WTC11 (cell line): Measurements from ENCODE around the gene NUDT8. TPM values are rescaled to one million over a fixed set of nuclear protein-coding genes. Genes with fewer than 3 reads are reported as not detected.
A peak's percentile ranks its signal among the peaks of the same experiment; 100 is the strongest.

ENCODE experiments used
- ATAC-seq: fragments of 200-7000 bp; cut with Tn5 transposase; 2 replicates; pipeline ENCODE4 v1.10.0; 2021; ENCODE audit warnings: mild to moderate bottlenecking, moderate library complexity
- CTCF ChIA-PET: fragments of 300-600 bp; sonication (Branson Sonifier 250); formaldehyde crosslinking; loops from one replicate; lab custom pipeline; 2021; ENCODE audit warnings: antibody characterized with exemption; lab: Charles Lee
- POLR2A ChIA-PET: fragments of 350-600 bp; sonication (Branson Sonifier 250); formaldehyde crosslinking; loops from one replicate; lab custom pipeline; 2021; ENCODE audit warnings: antibody characterized with exemption; lab: Charles Lee
- DNase-seq: peaks from one replicate; pipeline ENCODE4 v3.0.0; 2021; ENCODE audit warnings: low spot score
- H3K27ac Mint-ChIP-seq: 2 replicates; pipeline ENCODE4 v1.8.0; 2021; ENCODE audit warnings: mixed read lengths
- H3K27me3 Mint-ChIP-seq: 2 replicates; pipeline ENCODE4 v1.8.0; 2021; ENCODE audit warnings: low read depth, mild to moderate bottlenecking, moderate library complexity, mixed read lengths
- H3K36me3 Mint-ChIP-seq: 2 replicates; pipeline ENCODE4 v1.8.0; 2021; ENCODE audit warnings: mixed read lengths
- H3K4me1 Mint-ChIP-seq: 2 replicates; pipeline ENCODE4 v1.8.0; 2022; ENCODE audit warnings: mixed read lengths
- H3K4me3 Mint-ChIP-seq: 2 replicates; pipeline ENCODE4 v1.8.0; 2021; ENCODE audit warnings: mild to moderate bottlenecking, moderate library complexity, mixed read lengths
- H3K9me3 Mint-ChIP-seq: 2 replicates; pipeline ENCODE4 v1.8.0; 2021; ENCODE audit warnings: mixed read lengths
- AR ChIP-seq: fragments of 250-450 bp; sonication (Bioruptor Pico); IDR thresholded peaks from 2 replicates; pipeline ENCODE4 v1.9.0; 2021; ENCODE audit warnings: mild to moderate bottlenecking
- CTCF ChIP-seq: fragments of 200-600 bp; IDR thresholded peaks from 2 replicates; pipeline ENCODE4 v1.8.0; 2022; ENCODE audit warnings: antibody characterized with exemption
- ELF4 ChIP-seq: sonication (generic); formaldehyde crosslinking; IDR thresholded peaks from 2 replicates; pipeline ENCODE4 v1.8.1; 2022; ENCODE audit warnings: low read depth, mild to moderate bottlenecking, moderate library complexity, missing genetic modification reagents
- FOXJ3 ChIP-seq: sonication (generic); formaldehyde crosslinking; IDR thresholded peaks from 2 replicates; pipeline ENCODE4 v1.9.0; 2021; ENCODE audit warnings: missing genetic modification reagents, mild to moderate bottlenecking, borderline replicate concordance
- GABPB1 ChIP-seq: sonication (generic); formaldehyde crosslinking; IDR thresholded peaks from 2 replicates; pipeline ENCODE4 v1.8.1; 2023; ENCODE audit warnings: mild to moderate bottlenecking, missing genetic modification reagents
- HMGA2 ChIP-seq: fragments of 250-450 bp; sonication (Bioruptor Pico); IDR thresholded peaks from 2 replicates; pipeline ENCODE4 v1.4.0; 2021; ENCODE audit warnings: mild to moderate bottlenecking, moderate library complexity
- IRF1 ChIP-seq: sonication (generic); formaldehyde crosslinking; IDR thresholded peaks from 2 replicates; pipeline ENCODE4 v1.8.0; 2023; ENCODE audit warnings: missing genetic modification reagents
- IRF2 ChIP-seq: sonication (generic); formaldehyde crosslinking; IDR thresholded peaks from 2 replicates; pipeline ENCODE4 v1.8.0; 2022; ENCODE audit warnings: low read depth, missing genetic modification reagents, borderline replicate concordance
- JAZF1 ChIP-seq: fragments of 250-450 bp; sonication (Bioruptor Pico); IDR thresholded peaks from 2 replicates; pipeline ENCODE4 v1.9.0; 2021; ENCODE audit warnings: moderate library complexity, mild to moderate bottlenecking, inconsistent platforms
- KAT7 ChIP-seq: sonication (generic); formaldehyde crosslinking; IDR thresholded peaks from 2 replicates; pipeline ENCODE4 v1.8.1; 2023; ENCODE audit warnings: missing genetic modification reagents, mild to moderate bottlenecking, borderline replicate concordance
- NFE2L1 ChIP-seq: sonication (generic); formaldehyde crosslinking; IDR thresholded peaks from 2 replicates; pipeline ENCODE4 v1.8.1; 2023; ENCODE audit warnings: missing genetic modification reagents
- NFYB ChIP-seq: sonication (generic); formaldehyde crosslinking; conservative IDR thresholded peaks from 2 replicates; pipeline ENCODE4 v1.8.0; 2022; ENCODE audit warnings: low read depth, missing genetic modification reagents
- OVOL2 ChIP-seq: fragments of 250-450 bp; sonication (Bioruptor Pico); IDR thresholded peaks from 2 replicates; pipeline ENCODE4 v1.9.0; 2021; ENCODE audit warnings: mild to moderate bottlenecking, borderline replicate concordance
- SOX15 ChIP-seq: fragments of 250-450 bp; sonication (Bioruptor Pico); IDR thresholded peaks from 2 replicates; pipeline ENCODE4 v1.9.0; 2021; ENCODE audit warnings: mild to moderate bottlenecking
- ZNF121 ChIP-seq: sonication (generic); formaldehyde crosslinking; IDR thresholded peaks from 2 replicates; pipeline ENCODE4 v1.8.0; 2023; ENCODE audit warnings: missing genetic modification reagents
- ZNF219 ChIP-seq: sonication (generic); formaldehyde crosslinking; IDR thresholded peaks from 2 replicates; pipeline ENCODE4 v1.8.0; 2023; ENCODE audit warnings: missing genetic modification reagents, mild to moderate bottlenecking, borderline replicate concordance
- ZNF281 ChIP-seq: sonication (generic); formaldehyde crosslinking; IDR thresholded peaks from 2 replicates; pipeline ENCODE4 v1.8.0; 2023; ENCODE audit warnings: mild to moderate bottlenecking, missing genetic modification reagents
- ZNF396 ChIP-seq: fragments of 250-450 bp; sonication (Bioruptor Pico); IDR thresholded peaks from 2 replicates; pipeline ENCODE4 v1.8.0; 2021; ENCODE audit warnings: mild to moderate bottlenecking, moderate library complexity, borderline replicate concordance
- ZSCAN18 ChIP-seq: fragments of 250-450 bp; sonication (Bioruptor Pico); IDR thresholded peaks from 2 replicates; pipeline ENCODE4 v2.1.2; 2022; ENCODE audit warnings: mild to moderate bottlenecking, moderate library complexity
- total RNA-seq: library from RNA; stranded (reverse); gene quantifications from 3 replicates; pipeline ENCODE4 v1.2.3, GENCODE V29; 2021

The NUDT8 gene
- total RNA-seq, 1 experiment from 2014 or later: 8.3 TPM

GRCh38 chr11:67617243-67617953 is 12.3 kb downstream of the NUDT8 start:
- peak overlapping the region; percentile 25 for H3K4me3 Mint-ChIP-seq

GRCh38 chr11:67616431-67617242 is 13.1 kb downstream of the NUDT8 start:
- Mint-ChIP-seq H3K9me3 (no peaks in the 10 kb centered on the region; the same call in 1 of the 2 replicates), H3K27me3 (peaks cover 40% of the 10 kb centered on the region), H3K36me3 (peaks cover 7% of the 10 kb centered on the region), H3K4me1 (peaks cover 47% of the 10 kb centered on the region), H3K27ac (no peak overlapping the region), H3K4me3 (peak overlapping the region; percentile 25)
- TF ChIP-seq SOX15: no peak
- TF ChIP-seq GABPB1 (CRISPR knock-in tag): no peak
- TF ChIP-seq HMGA2 (CRISPR knock-in tag): no peak
- no peak for TF ChIP-seq FOXJ3 (CRISPR knock-in tag)
- TF ChIP-seq NFYB: no peak
- no peak for TF ChIP-seq JAZF1
- TF ChIP-seq CTCF: no peak
- ChIA-PET CTCF (interaction anchor here (0.9 to 10.2 kb wide), 8 partner anchors 13 to 83 kb away, joined by 3 to 200 read pairs (median 5); partner anchors contain the start of genes GSTP1 and NUDT8), POLR2A (interaction anchor here (3.3 kb wide), 1 partner anchor 13 kb away, joined by 13 read pairs; the partner anchor contains the start of gene NUDT8)
- ATAC-seq: peak; percentile 8; the same call in 1 of the 2 replicates
- DNase-seq: no peak

More at GRCh38 chr11:67617243-67617953, 12.3 kb downstream of the NUDT8 start:
- ATAC-seq (no peak; the same call in 1 of the 2 replicates), DNase-seq (no peak)
- ChIA-PET CTCF (interaction anchor here (0.6 to 10.2 kb wide), 5 partner anchors 13 to 515 kb away, joined by 3 to 200 read pairs (median 3); partner anchors contain the start of gene NUDT8), POLR2A (interaction anchor here (3.3 kb wide), 1 partner anchor 12 kb away, joined by 13 read pairs; the partner anchor contains the start of gene NUDT8)
- no peak for TF ChIP-seq KAT7 (CRISPR knock-in tag)
- H3K36me3 Mint-ChIP-seq: peaks cover 7% of the 10 kb centered on the region
- H3K4me1 Mint-ChIP-seq: peaks cover 55% of the 10 kb centered on the region
- peaks cover 41% of the 10 kb centered on the region for H3K27me3 Mint-ChIP-seq
- H3K27ac Mint-ChIP-seq: no peak overlapping the region
- H3K9me3 Mint-ChIP-seq: no peaks in the 10 kb centered on the region; the same call in 1 of the 2 replicates

- Mint-ChIP-seq H3K27me3 (peaks cover 40% of the 10 kb centered on the region), H3K36me3 (peaks cover 8% of the 10 kb centered on the region), H3K4me1 (peaks cover 47% of the 10 kb centered on the region), H3K9me3 (no peaks in the 10 kb centered on the region; the same call in 1 of the 2 replicates), H3K4me3 (0 out of 2 replicates have a peak overlapping the region, but pooled peaks have one; percentile 18), H3K27ac (no peak overlapping the region)
- ATAC-seq: no peak
- DNase-seq: no peak
- ChIA-PET CTCF (interaction anchor here (0.6 to 10.2 kb wide), 8 partner anchors 14 to 130 kb away, joined by 3 to 200 read pairs (median 6); partner anchors contain the start of genes GSTP1 and NUDT8), POLR2A (interaction anchor here (3.3 kb wide), 1 partner anchor 14 kb away, joined by 13 read pairs; the partner anchor contains the start of gene NUDT8)
- no peak for TF ChIP-seq ZSCAN18 (CRISPR knock-in tag)
- TF ChIP-seq IRF1 (CRISPR knock-in tag): no peak
- no peak for TF ChIP-seq NFE2L1
- no peak for TF ChIP-seq AR
- no peak for TF ChIP-seq OVOL2
- TF ChIP-seq ZNF281 (CRISPR knock-in tag): no peak
- TF ChIP-seq ZNF121 (CRISPR knock-in tag): no peak
- TF ChIP-seq ZNF396 (CRISPR knock-in tag): no peak
- no peak for TF ChIP-seq ZNF219 (CRISPR knock-in tag)
- TF ChIP-seq ELF4 (CRISPR knock-in tag): no peak
- no peak for TF ChIP-seq IRF2 (CRISPR knock-in tag)
Measured at GRCh38 chr11:67615728-67616430, 13.9 kb downstream of the NUDT8 start.
